Measurements from ENCODE around the gene MAGI2.
"Not testable (repeated sequence)": the region's sequence is repeated elsewhere in the genome, so short reads cannot be mapped to it uniquely, and the experiment has no call there.

Gene MAGI2

GRCh38 chr7:78327718-78328117 is 1125.7 kb downstream of the MAGI2 start:
- no peaks in the 10 kb centered on the region for H3K36me3 ChIP-seq (ENCODE audit: control insufficient read depth in 2 of 2, insufficient read depth in 2 of 2, low read length in 2 of 2)
- H3K4me1 ChIP-seq (ENCODE audit: control insufficient read depth, insufficient read depth, low read length), result no peaks in the 10 kb centered on the region
- H3K27ac ChIP-seq (ENCODE audit: low read length), result no peak overlapping the region
- H3K4me3 ChIP-seq (ENCODE audit: low read length in 2 of 2), result no peak overlapping the region
- no peaks in the 10 kb centered on the region for H3K9me3 ChIP-seq (ENCODE audit: control insufficient read depth in 2 of 2, low read length in 2 of 2)
- H3K9ac ChIP-seq (ENCODE audit: low read length in 2 of 2), result no peak overlapping the region
- no peaks in the 10 kb centered on the region for H3K27me3 ChIP-seq (ENCODE audit: control insufficient read depth in 1 of 2, insufficient read depth in 2 of 2, low read length in 2 of 2)

- Histone ChIP-seq H3K9me3 (ENCODE audit: control insufficient read depth in 2 of 2, low read length in 2 of 2) (no peaks in the 10 kb centered on the region), H3K4me3 (ENCODE audit: low read length in 2 of 2) (no peak overlapping the region), H3K4me1 (ENCODE audit: control insufficient read depth, insufficient read depth, low read length) (no peaks in the 10 kb centered on the region), H3K27me3 (ENCODE audit: control insufficient read depth in 1 of 2, insufficient read depth in 2 of 2, low read length in 2 of 2) (no peaks in the 10 kb centered on the region), H3K27ac (ENCODE audit: low read length) (no peak overlapping the region), H3K36me3 (ENCODE audit: control insufficient read depth in 2 of 2, insufficient read depth in 2 of 2, low read length in 2 of 2) (no peaks in the 10 kb centered on the region), H3K9ac (ENCODE audit: low read length in 2 of 2) (no peak overlapping the region)
Observed at GRCh38 chr7:78326876-78327275, 1126.6 kb downstream of the MAGI2 start.

DNA sequence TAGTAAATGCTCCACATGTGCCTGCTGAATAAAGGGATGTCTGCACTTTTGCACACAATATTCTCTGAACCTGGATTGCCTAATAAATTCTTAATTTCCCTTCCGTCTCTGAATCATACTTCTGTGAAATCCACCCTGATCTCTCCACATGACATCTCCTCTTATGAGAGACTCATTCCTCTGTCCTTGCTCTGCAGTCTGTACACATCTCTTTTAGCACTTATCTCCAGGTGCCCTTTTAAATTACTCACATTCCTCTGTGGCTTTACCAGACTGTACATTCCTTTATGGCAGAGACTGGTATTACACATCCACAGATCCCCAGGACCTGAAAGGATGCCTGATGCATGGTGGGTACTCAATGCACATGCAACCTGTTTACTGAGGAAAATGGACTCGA is 1127.3 kb downstream of the MAGI2 start:
- H3K36me3 ChIP-seq (ENCODE audit: control insufficient read depth in 2 of 2, insufficient read depth in 2 of 2, low read length in 2 of 2), result no peaks in the 10 kb centered on the region
- no peak overlapping the region for H3K27ac ChIP-seq (ENCODE audit: low read length)
- no peak overlapping the region for H3K4me3 ChIP-seq (ENCODE audit: low read length in 2 of 2)
- H3K9ac ChIP-seq (ENCODE audit: low read length in 2 of 2), result no peak overlapping the region
- no peaks in the 10 kb centered on the region for H3K9me3 ChIP-seq (ENCODE audit: control insufficient read depth in 2 of 2, low read length in 2 of 2)
- H3K4me1 ChIP-seq (ENCODE audit: control insufficient read depth, insufficient read depth, low read length), result no peaks in the 10 kb centered on the region
- no peaks in the 10 kb centered on the region for H3K27me3 ChIP-seq (ENCODE audit: control insufficient read depth in 1 of 2, insufficient read depth in 2 of 2, low read length in 2 of 2)

GRCh38 chr7:78323118-78323517 is 1130.3 kb downstream of the MAGI2 start:
- Histone ChIP-seq H3K9me3 (ENCODE audit: control insufficient read depth in 2 of 2, low read length in 2 of 2) (no peaks in the 10 kb centered on the region), H3K4me1 (ENCODE audit: control insufficient read depth, insufficient read depth, low read length) (no peaks in the 10 kb centered on the region), H3K9ac (ENCODE audit: low read length in 2 of 2) (no peak overlapping the region), H3K36me3 (ENCODE audit: control insufficient read depth in 2 of 2, insufficient read depth in 2 of 2, low read length in 2 of 2) (no peaks in the 10 kb centered on the region), H3K4me3 (ENCODE audit: low read length in 2 of 2) (no peak overlapping the region), H3K27ac (ENCODE audit: low read length) (no peak overlapping the region), H3K27me3 (ENCODE audit: control insufficient read depth in 1 of 2, insufficient read depth in 2 of 2, low read length in 2 of 2) (no peaks in the 10 kb centered on the region)

DNA sequence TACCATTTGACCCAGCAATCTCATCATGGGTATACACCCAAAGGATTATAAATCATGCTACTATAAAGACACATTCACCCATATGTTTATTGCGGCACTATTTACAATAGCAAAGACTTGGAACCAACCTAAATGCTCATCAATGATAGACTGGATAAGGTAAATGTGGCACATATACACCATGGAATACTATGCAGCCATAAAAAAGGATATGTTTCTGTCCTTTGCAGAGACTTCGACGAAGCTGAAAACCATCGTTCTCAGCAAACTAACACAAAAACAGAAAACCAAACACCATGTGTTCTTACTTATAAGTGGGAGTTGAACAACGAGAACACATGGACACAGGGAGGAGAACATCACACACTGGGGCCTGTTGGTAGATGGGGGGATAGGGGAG is 1131.2 kb downstream of the MAGI2 start:
- H3K27me3 ChIP-seq (ENCODE audit: control insufficient read depth in 1 of 2, insufficient read depth in 2 of 2, low read length in 2 of 2); H3K9ac ChIP-seq (ENCODE audit: low read length in 2 of 2); H3K4me3 ChIP-seq (ENCODE audit: low read length in 2 of 2); H3K9me3 ChIP-seq (ENCODE audit: control insufficient read depth in 2 of 2, low read length in 2 of 2); H3K36me3 ChIP-seq (ENCODE audit: control insufficient read depth in 2 of 2, insufficient read depth in 2 of 2, low read length in 2 of 2); H3K4me1 ChIP-seq (ENCODE audit: control insufficient read depth, insufficient read depth, low read length); H3K27ac ChIP-seq (ENCODE audit: low read length): not testable (repeated sequence)

- H3K36me3 ChIP-seq (ENCODE audit: control insufficient read depth in 2 of 2, insufficient read depth in 2 of 2, low read length in 2 of 2), result no peaks in the 10 kb centered on the region
- H3K27ac ChIP-seq (ENCODE audit: low read length), result no peak overlapping the region
- no peaks in the 10 kb centered on the region for H3K27me3 ChIP-seq (ENCODE audit: control insufficient read depth in 1 of 2, insufficient read depth in 2 of 2, low read length in 2 of 2)
- no peak overlapping the region for H3K9ac ChIP-seq (ENCODE audit: low read length in 2 of 2)
- H3K9me3 ChIP-seq (ENCODE audit: control insufficient read depth in 2 of 2, low read length in 2 of 2), result no peaks in the 10 kb centered on the region
- no peak overlapping the region for H3K4me3 ChIP-seq (ENCODE audit: low read length in 2 of 2)
- H3K4me1 ChIP-seq (ENCODE audit: control insufficient read depth, insufficient read depth, low read length), result no peaks in the 10 kb centered on the region
Observed at GRCh38 chr7:78317371-78317770, 1136.1 kb downstream of the MAGI2 start.

- Histone ChIP-seq H3K27ac (ENCODE audit: low read length) (no peak overlapping the region), H3K36me3 (ENCODE audit: control insufficient read depth in 2 of 2, insufficient read depth in 2 of 2, low read length in 2 of 2) (no peaks in the 10 kb centered on the region), H3K27me3 (ENCODE audit: control insufficient read depth in 1 of 2, insufficient read depth in 2 of 2, low read length in 2 of 2) (no peaks in the 10 kb centered on the region), H3K4me3 (ENCODE audit: low read length in 2 of 2) (no peak overlapping the region), H3K4me1 (ENCODE audit: control insufficient read depth, insufficient read depth, low read length) (no peaks in the 10 kb centered on the region), H3K9ac (ENCODE audit: low read length in 2 of 2) (no peak overlapping the region), H3K9me3 (ENCODE audit: control insufficient read depth in 2 of 2, low read length in 2 of 2) (no peaks in the 10 kb centered on the region)
Observed at GRCh38 chr7:78316110-78316509, 1137.4 kb downstream of the MAGI2 start.

DNA sequence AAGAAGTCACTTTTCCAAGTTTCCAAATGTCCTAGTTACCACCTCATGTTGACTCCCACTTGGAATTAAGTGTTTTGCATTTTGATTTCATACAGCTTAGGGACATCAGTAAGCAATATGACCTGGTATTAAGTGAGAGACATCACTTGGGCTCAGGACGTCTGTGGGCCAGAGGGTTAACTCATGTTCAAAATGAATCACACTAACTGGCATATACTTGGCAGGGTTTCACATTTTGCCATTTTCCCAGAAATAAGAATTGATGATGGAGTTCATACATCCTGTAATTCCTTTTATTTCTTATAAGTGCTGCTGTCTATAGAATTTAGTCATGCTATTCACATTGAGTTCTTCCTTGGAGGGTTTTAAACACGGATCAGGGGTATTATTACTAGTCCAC is 1138.3 kb downstream of the MAGI2 start:
- H3K4me1 ChIP-seq (ENCODE audit: control insufficient read depth, insufficient read depth, low read length), result no peaks in the 10 kb centered on the region
- no peak overlapping the region for H3K9ac ChIP-seq (ENCODE audit: low read length in 2 of 2)
- no peaks in the 10 kb centered on the region for H3K9me3 ChIP-seq (ENCODE audit: control insufficient read depth in 2 of 2, low read length in 2 of 2)
- H3K4me3 ChIP-seq (ENCODE audit: low read length in 2 of 2), result no peak overlapping the region
- H3K36me3 ChIP-seq (ENCODE audit: control insufficient read depth in 2 of 2, insufficient read depth in 2 of 2, low read length in 2 of 2), result no peaks in the 10 kb centered on the region
- no peak overlapping the region for H3K27ac ChIP-seq (ENCODE audit: low read length)
- no peaks in the 10 kb centered on the region for H3K27me3 ChIP-seq (ENCODE audit: control insufficient read depth in 1 of 2, insufficient read depth in 2 of 2, low read length in 2 of 2)

DNA sequence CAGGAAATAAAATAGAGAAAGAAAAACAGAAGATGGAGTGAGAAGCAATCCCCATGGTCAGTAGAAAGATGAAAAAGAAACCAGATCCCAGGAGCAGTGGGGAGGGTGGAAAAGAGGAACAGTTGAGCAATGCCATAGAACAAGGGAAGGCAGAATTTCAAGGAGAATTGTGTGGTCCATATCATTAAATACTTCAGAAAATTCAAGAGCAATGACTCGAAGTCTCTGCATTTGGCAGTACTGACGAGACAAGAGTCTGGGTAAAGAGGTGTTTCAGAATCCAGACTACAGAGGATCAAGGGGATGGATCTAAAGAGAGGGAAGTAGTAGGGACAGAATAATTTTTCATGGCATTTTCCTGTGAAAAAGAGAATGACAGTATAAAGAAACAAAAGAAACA is 1142.3 kb downstream of the MAGI2 start:
- no peaks in the 10 kb centered on the region for H3K4me1 ChIP-seq (ENCODE audit: control insufficient read depth, insufficient read depth, low read length)
- no peaks in the 10 kb centered on the region for H3K27me3 ChIP-seq (ENCODE audit: control insufficient read depth in 1 of 2, insufficient read depth in 2 of 2, low read length in 2 of 2)
- H3K36me3 ChIP-seq (ENCODE audit: control insufficient read depth in 2 of 2, insufficient read depth in 2 of 2, low read length in 2 of 2), result no peaks in the 10 kb centered on the region
- H3K9ac ChIP-seq (ENCODE audit: low read length in 2 of 2), result no peak overlapping the region
- H3K9me3 ChIP-seq (ENCODE audit: control insufficient read depth in 2 of 2, low read length in 2 of 2), result no peaks in the 10 kb centered on the region
- no peak overlapping the region for H3K4me3 ChIP-seq (ENCODE audit: low read length in 2 of 2)
- no peak overlapping the region for H3K27ac ChIP-seq (ENCODE audit: low read length)

DNA sequence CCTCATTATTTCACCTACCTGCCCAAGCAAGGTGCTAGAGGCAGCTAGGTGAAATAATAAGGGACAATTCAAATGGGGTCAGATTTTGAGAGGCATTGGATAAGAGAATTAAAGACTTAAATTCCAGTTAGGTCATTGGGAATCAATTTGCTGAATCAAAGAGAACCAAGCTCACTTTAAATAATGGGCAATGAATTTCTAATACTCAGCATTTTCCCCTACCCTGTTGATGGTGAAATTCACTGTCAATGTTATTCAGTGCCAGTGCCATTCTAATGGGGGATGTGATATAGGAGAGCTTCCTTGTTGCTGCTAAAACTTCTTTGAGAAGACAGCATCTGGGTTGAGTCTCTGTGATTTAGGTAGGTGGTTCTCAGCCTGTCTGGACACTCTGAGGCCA is 1145.6 kb downstream of the MAGI2 start:
- Histone ChIP-seq H3K4me3 (ENCODE audit: low read length in 2 of 2) (no peak overlapping the region), H3K9ac (ENCODE audit: low read length in 2 of 2) (no peak overlapping the region), H3K4me1 (ENCODE audit: control insufficient read depth, insufficient read depth, low read length) (no peaks in the 10 kb centered on the region), H3K27ac (ENCODE audit: low read length) (no peak overlapping the region), H3K9me3 (ENCODE audit: control insufficient read depth in 2 of 2, low read length in 2 of 2) (no peaks in the 10 kb centered on the region), H3K27me3 (ENCODE audit: control insufficient read depth in 1 of 2, insufficient read depth in 2 of 2, low read length in 2 of 2) (no peaks in the 10 kb centered on the region), H3K36me3 (ENCODE audit: control insufficient read depth in 2 of 2, insufficient read depth in 2 of 2, low read length in 2 of 2) (no peaks in the 10 kb centered on the region)

GRCh38 chr7:78306634-78307033 is 1146.8 kb downstream of the MAGI2 start:
- Histone ChIP-seq H3K9me3 (ENCODE audit: control insufficient read depth in 2 of 2, low read length in 2 of 2) (no peaks in the 10 kb centered on the region), H3K27ac (ENCODE audit: low read length) (no peak overlapping the region), H3K36me3 (ENCODE audit: control insufficient read depth in 2 of 2, insufficient read depth in 2 of 2, low read length in 2 of 2) (no peaks in the 10 kb centered on the region), H3K27me3 (ENCODE audit: control insufficient read depth in 1 of 2, insufficient read depth in 2 of 2, low read length in 2 of 2) (no peaks in the 10 kb centered on the region), H3K9ac (ENCODE audit: low read length in 2 of 2) (no peak overlapping the region), H3K4me1 (ENCODE audit: control insufficient read depth, insufficient read depth, low read length) (no peaks in the 10 kb centered on the region), H3K4me3 (ENCODE audit: low read length in 2 of 2) (no peak overlapping the region)

- Histone ChIP-seq H3K9me3 (ENCODE audit: control insufficient read depth in 2 of 2, low read length in 2 of 2) (no peaks in the 10 kb centered on the region), H3K27me3 (ENCODE audit: control insufficient read depth in 1 of 2, insufficient read depth in 2 of 2, low read length in 2 of 2) (no peaks in the 10 kb centered on the region), H3K4me3 (ENCODE audit: low read length in 2 of 2) (no peak overlapping the region), H3K27ac (ENCODE audit: low read length) (no peak overlapping the region), H3K9ac (ENCODE audit: low read length in 2 of 2) (no peak overlapping the region), H3K4me1 (ENCODE audit: control insufficient read depth, insufficient read depth, low read length) (no peaks in the 10 kb centered on the region), H3K36me3 (ENCODE audit: control insufficient read depth in 2 of 2, insufficient read depth in 2 of 2, low read length in 2 of 2) (no peaks in the 10 kb centered on the region)
Observed at GRCh38 chr7:78301407-78301806, 1152.1 kb downstream of the MAGI2 start.
